Measurements from ENCODE around the gene POPDC3.

GRCh38 chr6:105122717-105123116, 57.1 kb downstream of the POPDC3 start:
- TF ChIP-seq TAF1 (IDR thresholded peaks at IDR 0.05; ENCODE audit: borderline replicate concordance, insufficient read depth, low read length) (no peak), POLR2AphosphoS5 (IDR thresholded peaks at IDR 0.05; ENCODE audit: low read depth, low read length) (no peak), REST (IDR thresholded peaks at IDR 0.05; ENCODE audit: insufficient read depth in 1 of 2, low read depth in 2 of 2, low read length in 2 of 2) (no peak)
